OCI-LY7 (cell line): ENCODE measurements around the gene LARP1. TPM values are rescaled to one million over a fixed set of nuclear protein-coding genes. Genes with fewer than 3 reads are reported as not detected.

Experiments used
- BruUV-seq: library from RNA; stranded (reverse); fragments of 400-500 nt; replicated peaks from 2 replicates; lab custom pipeline; 2021; lab: Mats Ljungman, UMichigan
- CTCF ChIA-PET: fragments of 300-600 bp; sonication (Branson Sonifier 250); formaldehyde crosslinking; loops from one replicate; lab custom pipeline; 2022; ENCODE audit warnings: antibody characterized with exemption; ENCODE audit not compliant: unreplicated experiment; lab: Charles Lee
- POLR2A ChIA-PET: fragments of 300-600 bp; sonication (Branson Sonifier 250); formaldehyde crosslinking; loops from one replicate; lab custom pipeline; 2022; ENCODE audit warnings: antibody characterized with exemption; lab: Charles Lee
- DNase-seq: peaks from one replicate; pipeline ENCODE4 v3.0.0-alpha.2; 2015; ENCODE audit warnings: low spot score
- H2AFZ ChIP-seq: fragments of 200-600 bp; sonication (generic), shearing (Covaris generic); 2 replicates; pipeline ENCODE4 v1.6.1; 2014; ENCODE audit warnings: mild to moderate bottlenecking, antibody characterized with exemption, low read length, moderate library complexity
- H3K27ac ChIP-seq: fragments of 200-600 bp; sonication (generic); 2 replicates; pipeline ENCODE4 v1.5.1; 2014; ENCODE audit warnings: mixed run types, low read depth, mild to moderate bottlenecking, moderate library complexity, low read length, inconsistent platforms; ENCODE audit not compliant: poor library complexity, severe bottlenecking
- H3K36me3 ChIP-seq: fragments of 200-600 bp; sonication (generic); 2 replicates; pipeline ENCODE4 v1.6.1; 2014; ENCODE audit warnings: mild to moderate bottlenecking, antibody characterized with exemption, low read length, moderate library complexity, mixed read lengths; ENCODE audit not compliant: insufficient read depth
- H3K4me1 ChIP-seq: fragments of 200-600 bp; sonication (generic); 2 replicates; pipeline ENCODE4 v1.5.1; 2014; ENCODE audit warnings: mild to moderate bottlenecking, low read length; ENCODE audit not compliant: insufficient read depth, poor library complexity, severe bottlenecking
- H3K4me2 ChIP-seq: fragments of 200-600 bp; sonication (generic); 2 replicates; pipeline ENCODE4 v1.6.1; 2014; ENCODE audit warnings: mild to moderate bottlenecking, low read length
- H3K4me3 ChIP-seq: fragments of 200-600 bp; sonication (generic); 2 replicates; pipeline ENCODE4 v1.5.1; 2014; ENCODE audit warnings: mild to moderate bottlenecking, low read depth, low read length; ENCODE audit not compliant: poor library complexity, severe bottlenecking
- H3K79me2 ChIP-seq: fragments of 200-600 bp; sonication (generic); 2 replicates; pipeline ENCODE4 v1.6.1; 2016; ENCODE audit warnings: low read depth, mild to moderate bottlenecking, low read length, moderate library complexity, mixed read lengths; ENCODE audit not compliant: insufficient read depth
- H3K9me2 ChIP-seq: fragments of 200-600 bp; sonication (generic); 2 replicates; pipeline ENCODE4 v1.6.1; 2016; ENCODE audit warnings: mild to moderate bottlenecking, low read length, mixed read lengths; ENCODE audit not compliant: insufficient read depth
- H3K9me3 ChIP-seq: fragments of 200-600 bp; sonication (generic); 2 replicates; pipeline ENCODE4 v1.6.1; 2014; ENCODE audit warnings: mild to moderate bottlenecking, mixed run types, low read length, mixed read lengths
- H4K20me1 ChIP-seq: fragments of 200-600 bp; sonication (generic); 2 replicates; pipeline ENCODE4 v1.6.1; 2014; ENCODE audit warnings: mild to moderate bottlenecking, antibody characterized with exemption, low read length, moderate library complexity, mixed read lengths; ENCODE audit not compliant: insufficient read depth
- EZH2phosphoT487 ChIP-seq: fragments of 200-600 bp; sonication (generic); IDR thresholded peaks from 2 replicates; pipeline ENCODE4 v1.6.1; 2018; ENCODE audit warnings: low read depth, borderline replicate concordance, mild to moderate bottlenecking, mixed run types, antibody characterized with exemption, low read length, moderate library complexity, mixed read lengths
- intact Hi-C: fragments of 100-400 bp; cut with micrococcal nuclease; formaldehyde crosslinking; loops from one replicate; pipeline ENCODE4 v1.10.0; 2022; ENCODE audit not compliant: unreplicated experiment
- total RNA-seq, 2 experiments: library from RNA; depleted of rRNA in 1 of 2; stranded (reverse); fragments of >200 nt in 1 of 2; shearing (Covaris generic) in 1 of 2; gene quantifications; 2 replicates each; pipeline ENCODE4 v1.2.3, GENCODE V29; 2014 to 2022
- TF ChIP-seq, protein P1 (sequence below): fragments of 200-600 bp; sonication (generic); conservative IDR thresholded peaks from 2 replicates; pipeline ENCODE4 v1.5.1; 2014; ENCODE audit warnings: mild to moderate bottlenecking, antibody characterized with exemption, low read length, moderate library complexity, mixed read lengths

LARP1 gene
- total RNA-seq, 2 experiments from 2014 or later = 71.1 to 274 TPM

DNA sequence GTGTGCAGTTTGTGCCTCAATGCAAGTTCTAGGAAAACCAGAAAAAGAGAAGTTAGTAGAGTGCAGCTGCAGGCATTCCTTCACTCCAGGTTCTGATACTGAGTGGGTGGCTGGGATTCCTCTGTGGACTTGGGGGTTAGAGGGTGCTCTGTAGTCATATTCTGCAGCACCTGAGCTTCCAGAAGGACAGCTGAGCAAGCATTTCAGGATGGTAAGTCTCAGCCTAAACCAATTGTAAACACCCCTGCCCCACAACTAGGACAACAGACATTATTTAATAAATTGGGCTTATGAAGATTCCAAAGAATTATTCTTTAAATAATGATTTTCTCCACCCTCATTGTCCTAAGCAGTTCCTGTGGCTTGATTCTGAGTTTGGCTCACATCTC lies 86.1 kb downstream of the LARP1 start:
- H3K27ac ChIP-seq = no peak overlapping the region
- H3K4me3 ChIP-seq = no peak overlapping the region
- CTCF ChIA-PET = no interaction called here
- H2AFZ ChIP-seq = no peak overlapping the region
- POLR2A ChIA-PET = no interaction called here
- no peaks in the 10 kb centered on the region; the same call in 1 of the 2 replicates for H3K36me3 ChIP-seq
- H4K20me1 ChIP-seq = no peaks in the 10 kb centered on the region
- intact Hi-C loops = no loop called here
- no peak for DNase-seq
- no peaks in the 10 kb centered on the region for H3K9me3 ChIP-seq
- H3K79me2 ChIP-seq = no peaks in the 10 kb centered on the region
- no peaks in the 10 kb centered on the region for H3K9me2 ChIP-seq
- BruUV-seq = no TSS peak
- TF ChIP-seq EZH2phosphoT487 = no peak
- TF ChIP-seq, protein P1, sequence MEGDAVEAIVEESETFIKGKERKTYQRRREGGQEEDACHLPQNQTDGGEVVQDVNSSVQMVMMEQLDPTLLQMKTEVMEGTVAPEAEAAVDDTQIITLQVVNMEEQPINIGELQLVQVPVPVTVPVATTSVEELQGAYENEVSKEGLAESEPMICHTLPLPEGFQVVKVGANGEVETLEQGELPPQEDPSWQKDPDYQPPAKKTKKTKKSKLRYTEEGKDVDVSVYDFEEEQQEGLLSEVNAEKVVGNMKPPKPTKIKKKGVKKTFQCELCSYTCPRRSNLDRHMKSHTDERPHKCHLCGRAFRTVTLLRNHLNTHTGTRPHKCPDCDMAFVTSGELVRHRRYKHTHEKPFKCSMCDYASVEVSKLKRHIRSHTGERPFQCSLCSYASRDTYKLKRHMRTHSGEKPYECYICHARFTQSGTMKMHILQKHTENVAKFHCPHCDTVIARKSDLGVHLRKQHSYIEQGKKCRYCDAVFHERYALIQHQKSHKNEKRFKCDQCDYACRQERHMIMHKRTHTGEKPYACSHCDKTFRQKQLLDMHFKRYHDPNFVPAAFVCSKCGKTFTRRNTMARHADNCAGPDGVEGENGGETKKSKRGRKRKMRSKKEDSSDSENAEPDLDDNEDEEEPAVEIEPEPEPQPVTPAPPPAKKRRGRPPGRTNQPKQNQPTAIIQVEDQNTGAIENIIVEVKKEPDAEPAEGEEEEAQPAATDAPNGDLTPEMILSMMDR = no peak
- H3K4me1 ChIP-seq = no peaks in the 10 kb centered on the region
- H3K4me2 ChIP-seq = no peak overlapping the region

DNA sequence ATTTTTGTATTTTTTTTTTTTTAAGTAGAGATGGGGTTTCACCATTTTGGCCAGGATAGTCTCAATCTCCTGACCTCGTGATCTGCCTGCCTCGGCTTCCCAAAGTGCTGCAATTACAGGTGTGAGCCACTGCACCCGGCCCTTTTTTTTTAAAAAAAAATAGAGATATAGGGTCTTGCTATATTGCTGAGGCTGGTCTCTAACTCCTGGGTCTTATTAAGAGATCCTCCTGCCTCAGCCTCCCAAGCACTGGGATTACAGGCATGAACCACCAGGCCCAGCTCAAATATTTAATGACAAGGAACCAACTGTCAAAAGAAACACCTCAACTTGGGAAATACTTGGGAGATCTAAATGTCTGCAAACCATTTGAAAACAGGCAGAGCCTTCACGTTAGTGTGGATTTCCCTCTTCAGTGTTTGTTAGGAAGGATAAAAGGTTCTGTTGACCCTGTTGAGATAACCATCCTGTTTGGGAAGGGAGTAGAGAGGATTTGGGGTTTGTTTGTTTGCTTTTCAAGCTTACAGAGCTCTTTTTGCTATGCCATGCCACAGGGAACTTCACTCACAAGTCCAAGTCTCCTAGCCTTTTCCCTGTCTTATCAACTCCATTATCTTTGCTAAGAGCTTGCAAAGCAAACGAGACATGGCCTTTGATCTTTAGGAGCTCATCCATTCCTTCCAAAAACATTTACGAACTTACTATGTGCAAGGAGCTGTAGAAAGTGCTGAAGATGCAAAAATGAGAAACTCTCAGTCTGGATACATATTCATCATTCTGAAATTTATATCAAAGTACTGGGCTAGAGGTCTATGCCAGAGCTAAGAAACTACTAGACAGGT lies 87.7 kb downstream of the LARP1 start:
- Histone ChIP-seq H3K4me2 (no peak overlapping the region), H3K4me1 (no peaks in the 10 kb centered on the region), H3K27ac (no peak overlapping the region), H4K20me1 (no peaks in the 10 kb centered on the region), H3K4me3 (no peak overlapping the region), H3K9me3 (no peaks in the 10 kb centered on the region), H2AFZ (no peak overlapping the region), H3K79me2 (no peaks in the 10 kb centered on the region), H3K9me2 (no peaks in the 10 kb centered on the region), H3K36me3 (no peaks in the 10 kb centered on the region; the same call in 1 of the 2 replicates)
- TF ChIP-seq, protein P1 = no peak
- TF ChIP-seq EZH2phosphoT487 = no peak
- ChIA-PET POLR2A (interaction anchor here (0.7 to 1.7 kb wide), 2 partner anchors 14 to 32 kb away, joined by 4 to 5 read pairs; no protein-coding TSS in a partner anchor), CTCF (interaction anchor here (0.6 kb wide), 1 partner anchor 160 kb away, joined by 3 read pairs; no protein-coding TSS in a partner anchor)
- intact Hi-C loops = no loop called here
- DNase-seq = no peak
- no TSS peak for BruUV-seq

DNA sequence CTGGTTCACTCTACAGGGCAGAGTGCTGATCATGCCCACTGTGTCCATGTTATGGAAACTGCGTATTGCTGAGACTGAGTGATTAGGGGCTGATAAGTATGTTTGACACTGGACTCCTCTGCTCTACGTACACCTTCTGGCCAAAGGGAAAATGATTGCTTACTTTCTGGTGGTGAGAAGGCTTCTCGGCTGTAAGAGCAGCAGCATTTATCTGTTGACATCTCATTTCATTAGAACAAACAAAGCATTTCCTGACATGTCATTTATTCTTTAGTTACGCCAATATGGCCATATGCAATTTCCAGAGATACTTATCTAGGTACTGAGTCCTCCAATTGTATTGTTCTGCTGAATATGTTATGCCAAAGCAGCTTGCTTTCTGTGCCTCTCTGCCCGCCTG lies 89.6 kb downstream of the LARP1 start:
- Histone ChIP-seq H3K27ac (no peak overlapping the region), H3K4me3 (no peak overlapping the region), H3K36me3 (no peaks in the 10 kb centered on the region; the same call in 1 of the 2 replicates), H3K4me2 (no peak overlapping the region), H3K79me2 (no peaks in the 10 kb centered on the region), H3K9me2 (no peaks in the 10 kb centered on the region), H4K20me1 (no peaks in the 10 kb centered on the region), H3K9me3 (no peaks in the 10 kb centered on the region), H2AFZ (no peak overlapping the region), H3K4me1 (no peaks in the 10 kb centered on the region)
- no peak for TF ChIP-seq EZH2phosphoT487
- TF ChIP-seq, protein P1 = no peak
- CTCF ChIA-PET = no interaction called here
- POLR2A ChIA-PET = interaction anchor here (0.6 to 1.9 kb wide), 3 partner anchors 10 to 205 kb away, joined by 3 to 4 read pairs (median 3); no protein-coding TSS in a partner anchor
- BruUV-seq = no TSS peak
- intact Hi-C loops = no loop called here
- DNase-seq = no peak
